ENCODE measurements around the gene NDUFA3. TPM values are rescaled to one million over a fixed set of nuclear protein-coding genes. Genes with fewer than 3 reads are reported as not detected.

The NDUFA3 gene
- total RNA-seq, 2 experiments from 2014 or later = 86.3 to 92.4 TPM

GRCh38 chr19:54154603-54155345 is 52.1 kb downstream of the NDUFA3 start:
- peaks cover 80% of the 10 kb centered on the region for H3K36me3 ChIP-seq (ENCODE audit: insufficient read depth, low read length)
- H3K9me3 ChIP-seq (ENCODE audit: low read length) = no peaks in the 10 kb centered on the region
- ChIA-PET POLR2A (no interaction called here), CTCF (ENCODE audit: unreplicated experiment) (no interaction called here)
- no peak overlapping the region for H2AFZ ChIP-seq (ENCODE audit: low read length)
- no peak overlapping the region for H3K27ac ChIP-seq (ENCODE audit: low read depth, low read length, poor library complexity, severe bottlenecking)
- DNase-seq (ENCODE audit: low spot score) = no peak
- TF ChIP-seq CTCF (conservative IDR thresholded peaks at IDR 0.05; ENCODE audit: low read length) = no peak
- TF ChIP-seq EZH2phosphoT487 (IDR thresholded peaks at IDR 0.05; ENCODE audit: borderline replicate concordance, low read depth, low read length) = no peak
- H3K79me2 ChIP-seq (ENCODE audit: insufficient read depth, low read depth, low read length) = peaks cover 6% of the 10 kb centered on the region; the same call in 1 of the 2 replicates
- peaks cover 17% of the 10 kb centered on the region for H3K4me1 ChIP-seq (ENCODE audit: insufficient read depth, low read length, poor library complexity, severe bottlenecking)
- H3K4me3 ChIP-seq (ENCODE audit: low read depth, low read length, poor library complexity, severe bottlenecking) = no peak overlapping the region
- TSS peak; percentile 45 for BruUV-seq (replicated peaks)
- H4K20me1 ChIP-seq (ENCODE audit: insufficient read depth, low read length) = no peaks in the 10 kb centered on the region
- no peak overlapping the region for H3K4me2 ChIP-seq (ENCODE audit: low read length)
- intact Hi-C loops (cut with micrococcal nuclease; ENCODE audit: unreplicated experiment) = no loop called here
- H3K9me2 ChIP-seq (ENCODE audit: insufficient read depth, low read length) = no peaks in the 10 kb centered on the region

GRCh38 chr19:54155694-54156093 is 53.0 kb downstream of the NDUFA3 start:
- Histone ChIP-seq H4K20me1 (ENCODE audit: insufficient read depth, low read length) (no peaks in the 10 kb centered on the region), H3K9me3 (ENCODE audit: low read length) (no peaks in the 10 kb centered on the region), H3K9me2 (ENCODE audit: insufficient read depth, low read length) (no peaks in the 10 kb centered on the region), H3K4me3 (ENCODE audit: low read depth, low read length, poor library complexity, severe bottlenecking) (no peak overlapping the region), H3K36me3 (ENCODE audit: insufficient read depth, low read length) (peaks cover 72% of the 10 kb centered on the region), H2AFZ (ENCODE audit: low read length) (no peak overlapping the region), H3K4me2 (ENCODE audit: low read length) (no peak overlapping the region), H3K79me2 (ENCODE audit: insufficient read depth, low read depth, low read length) (peaks cover 6% of the 10 kb centered on the region; the same call in 1 of the 2 replicates), H3K4me1 (ENCODE audit: insufficient read depth, low read length, poor library complexity, severe bottlenecking) (peaks cover 19% of the 10 kb centered on the region), H3K27ac (ENCODE audit: low read depth, low read length, poor library complexity, severe bottlenecking) (no peak overlapping the region)
- BruUV-seq (replicated peaks) = no TSS peak
- ChIA-PET POLR2A (interaction anchor here (1.2 kb wide), 1 partner anchor 19 kb away, joined by 5 read pairs; the partner anchor contains the start of gene CNOT3), CTCF (ENCODE audit: unreplicated experiment) (no interaction called here)
- TF ChIP-seq EZH2phosphoT487 (IDR thresholded peaks at IDR 0.05; ENCODE audit: borderline replicate concordance, low read depth, low read length) (no peak), CTCF (conservative IDR thresholded peaks at IDR 0.05; ENCODE audit: low read length) (no peak)
- DNase-seq (ENCODE audit: low spot score) = no peak
- intact Hi-C loops (cut with micrococcal nuclease; ENCODE audit: unreplicated experiment) = no loop called here

- H3K9me2 ChIP-seq (ENCODE audit: insufficient read depth, low read length) = no peaks in the 10 kb centered on the region
- peaks cover 6% of the 10 kb centered on the region; the same call in 1 of the 2 replicates for H3K79me2 ChIP-seq (ENCODE audit: insufficient read depth, low read depth, low read length)
- no TSS peak for BruUV-seq (replicated peaks)
- H4K20me1 ChIP-seq (ENCODE audit: insufficient read depth, low read length) = no peaks in the 10 kb centered on the region
- intact Hi-C loops (cut with micrococcal nuclease; ENCODE audit: unreplicated experiment) = no loop called here
- H3K4me2 ChIP-seq (ENCODE audit: low read length) = no peak overlapping the region
- peaks cover 65% of the 10 kb centered on the region for H3K36me3 ChIP-seq (ENCODE audit: insufficient read depth, low read length)
- H3K4me1 ChIP-seq (ENCODE audit: insufficient read depth, low read length, poor library complexity, severe bottlenecking) = peaks cover 25% of the 10 kb centered on the region
- no peak for TF ChIP-seq CTCF (conservative IDR thresholded peaks at IDR 0.05; ENCODE audit: low read length)
- TF ChIP-seq EZH2phosphoT487 (IDR thresholded peaks at IDR 0.05; ENCODE audit: borderline replicate concordance, low read depth, low read length) = no peak
- POLR2A ChIA-PET = interaction anchor here (1.2 kb wide), 1 partner anchor 19 kb away, joined by 5 read pairs; the partner anchor contains the start of gene CNOT3
- H3K9me3 ChIP-seq (ENCODE audit: low read length) = no peaks in the 10 kb centered on the region
- H3K4me3 ChIP-seq (ENCODE audit: low read depth, low read length, poor library complexity, severe bottlenecking) = no peak overlapping the region
- no peak overlapping the region for H2AFZ ChIP-seq (ENCODE audit: low read length)
- CTCF ChIA-PET (ENCODE audit: unreplicated experiment) = no interaction called here
- H3K27ac ChIP-seq (ENCODE audit: low read depth, low read length, poor library complexity, severe bottlenecking) = no peak overlapping the region
- DNase-seq (ENCODE audit: low spot score) = no peak
These were observed 53.8 kb downstream of the NDUFA3 start for GRCh38 chr19:54156490-54156889.

Data from OCI-LY7 (cell line).